PC-9 (cell line): ENCODE measurements around the gene SH3RF3. TPM values are rescaled to one million over a fixed set of nuclear protein-coding genes. Genes with fewer than 3 reads are reported as not detected.

Source experiments
- BruUV-seq: library from RNA; stranded (reverse); fragments of 400-500 nt; replicated peaks from 2 replicates; lab custom pipeline; 2021; lab: Mats Ljungman, UMichigan
- CTCF ChIA-PET: fragments of 300-600 bp; sonication (Branson Sonifier 250); formaldehyde crosslinking; loops from one replicate; lab custom pipeline; 2022; ENCODE audit warnings: antibody characterized with exemption; lab: Charles Lee
- POLR2A ChIA-PET: fragments of 300-600 bp; sonication (Branson Sonifier 250); formaldehyde crosslinking; loops from one replicate; lab custom pipeline; 2022; ENCODE audit warnings: antibody characterized with exemption; ENCODE audit not compliant: unreplicated experiment; lab: Charles Lee
- DNase-seq, 2 experiments: peaks; one replicate each; pipeline versions ENCODE4 v3.0.0 to v3.0.0-alpha.2; 2015 to 2022; ENCODE audit warnings: mixed read lengths in 1 of 2
- H2AFZ ChIP-seq: fragments of 200-600 bp; sonication (generic); 2 replicates; pipeline ENCODE4 v1.8.1; 2017; ENCODE audit warnings: antibody characterized with exemption
- H3F3A ChIP-seq: fragments of 200-600 bp; sonication (generic); 2 replicates; pipeline ENCODE4 v1.8.1; 2017; ENCODE audit warnings: antibody characterized with exemption, mild to moderate bottlenecking, low read depth; ENCODE audit not compliant: insufficient read depth
- H3K27ac ChIP-seq: fragments of 200-600 bp; sonication (generic); 2 replicates; pipeline ENCODE4 v1.6.1; 2016; ENCODE audit warnings: mixed run types
- H3K27me3 ChIP-seq: fragments of 200-600 bp; sonication (generic); 2 replicates; pipeline ENCODE4 v1.6.1; 2016; ENCODE audit warnings: low read depth, mixed run types; ENCODE audit not compliant: insufficient read depth
- H3K36me3 ChIP-seq: fragments of 200-600 bp; sonication (generic); 2 replicates; pipeline ENCODE4 v1.6.1; 2016; ENCODE audit warnings: low read depth, mixed run types
- H3K4me1 ChIP-seq: fragments of 200-600 bp; sonication (generic); replicated peaks from 2 replicates; pipeline ENCODE4 v1.6.1; 2016; ENCODE audit warnings: mixed run types; ENCODE audit not compliant: insufficient read depth
- H3K4me2 ChIP-seq: fragments of 200-600 bp; sonication (generic); 2 replicates; pipeline ENCODE4 v1.6.1; 2017; ENCODE audit warnings: mixed run types
- H3K4me3 ChIP-seq: fragments of 200-600 bp; sonication (generic); 2 replicates; pipeline ENCODE4 v1.6.1; 2016; ENCODE audit warnings: mixed run types
- H3K79me2 ChIP-seq: fragments of 200-600 bp; sonication (generic); 2 replicates; pipeline ENCODE4 v1.6.1; 2017; ENCODE audit warnings: low read depth, mixed run types
- H3K9me2 ChIP-seq: fragments of 200-600 bp; sonication (generic); 2 replicates; pipeline ENCODE4 v1.8.1; 2017; ENCODE audit warnings: mild to moderate bottlenecking; ENCODE audit not compliant: insufficient read depth
- H3K9me3 ChIP-seq: fragments of 200-600 bp; sonication (generic); 2 replicates; pipeline ENCODE4 v1.8.1; 2016; ENCODE audit warnings: low read depth; ENCODE audit not compliant: insufficient read depth
- H4K20me1 ChIP-seq: fragments of 200-600 bp; sonication (generic); 2 replicates; pipeline ENCODE4 v1.8.1; 2017; ENCODE audit not compliant: insufficient read depth
- EZH2 ChIP-seq: fragments of 200-600 bp; sonication (generic); IDR thresholded peaks from 2 replicates; pipeline ENCODE4 v1.8.0; 2017; ENCODE audit warnings: antibody characterized with exemption, low read depth
- intact Hi-C: fragments of 100-400 bp; cut with micrococcal nuclease; formaldehyde crosslinking; loops from one replicate; pipeline ENCODE4 v1.10.0; 2022; ENCODE audit not compliant: unreplicated experiment
- total RNA-seq: library from RNA; stranded (reverse); gene quantifications from 2 replicates; pipeline ENCODE4 v1.2.3, GENCODE V29; 2021
- TF ChIP-seq, protein P1 (sequence below): fragments of 200-600 bp; sonication (generic); conservative IDR thresholded peaks from 2 replicates; pipeline ENCODE4 v1.6.1; 2017; ENCODE audit warnings: mixed run types, antibody characterized with exemption, mild to moderate bottlenecking, moderate library complexity

Gene SH3RF3
- total RNA-seq, 1 experiment from 2014 or later, result 6.1 TPM

DNA sequence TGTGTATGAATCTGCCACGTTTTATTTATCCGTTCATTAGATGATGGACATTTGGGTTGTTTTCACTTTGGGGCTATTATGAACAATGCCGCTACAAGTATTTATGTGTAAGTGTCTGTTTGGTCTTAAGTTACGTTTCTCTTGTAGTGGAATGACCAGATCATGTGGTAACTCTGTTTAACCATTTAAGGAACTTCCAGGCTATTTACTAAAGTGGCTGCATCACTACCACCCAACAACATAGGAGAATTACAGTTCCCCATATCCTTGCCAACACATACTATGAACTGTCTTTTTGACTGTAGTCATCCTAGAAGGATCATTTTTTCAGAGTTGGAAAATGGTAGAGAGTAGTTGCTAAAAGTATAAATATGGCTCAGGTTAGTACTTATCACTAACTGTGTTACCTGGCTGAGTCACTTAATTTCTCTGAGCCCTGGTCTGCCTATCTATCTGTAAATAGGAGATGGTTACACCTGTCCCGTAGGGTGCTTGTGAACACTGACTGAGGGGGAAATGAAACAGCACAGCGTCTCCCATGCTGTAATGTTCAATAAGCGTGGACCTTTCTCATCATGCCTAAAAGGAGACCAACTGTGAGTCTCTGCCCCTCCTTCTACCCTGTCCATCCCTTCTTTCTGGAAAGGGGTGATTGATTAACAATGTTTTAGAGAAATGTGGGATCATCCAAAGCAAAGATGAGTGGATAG is 103.1 kb downstream of the SH3RF3 start:
- H4K20me1 ChIP-seq, result no peaks in the 10 kb centered on the region
- H3K4me3 ChIP-seq, result no peak overlapping the region
- no peaks in the 10 kb centered on the region for H3K9me2 ChIP-seq
- intact Hi-C loops, result no loop called here
- H3K36me3 ChIP-seq, result 0 out of 2 replicates have a peak, but pooled peaks cover 3% of the 10 kb centered on the region
- no peak overlapping the region for H2AFZ ChIP-seq
- H3K4me1 ChIP-seq, result peaks cover 10% of the 10 kb centered on the region
- H3K79me2 ChIP-seq, result peaks cover 24% of the 10 kb centered on the region
- H3K4me2 ChIP-seq, result no peak overlapping the region
- 0 out of 2 replicates have a peak, but pooled peaks cover 7% of the 10 kb centered on the region for H3K9me3 ChIP-seq
- no peaks in the 10 kb centered on the region for H3K27me3 ChIP-seq
- TF ChIP-seq EZH2, result no peak
- TF ChIP-seq, protein P1, sequence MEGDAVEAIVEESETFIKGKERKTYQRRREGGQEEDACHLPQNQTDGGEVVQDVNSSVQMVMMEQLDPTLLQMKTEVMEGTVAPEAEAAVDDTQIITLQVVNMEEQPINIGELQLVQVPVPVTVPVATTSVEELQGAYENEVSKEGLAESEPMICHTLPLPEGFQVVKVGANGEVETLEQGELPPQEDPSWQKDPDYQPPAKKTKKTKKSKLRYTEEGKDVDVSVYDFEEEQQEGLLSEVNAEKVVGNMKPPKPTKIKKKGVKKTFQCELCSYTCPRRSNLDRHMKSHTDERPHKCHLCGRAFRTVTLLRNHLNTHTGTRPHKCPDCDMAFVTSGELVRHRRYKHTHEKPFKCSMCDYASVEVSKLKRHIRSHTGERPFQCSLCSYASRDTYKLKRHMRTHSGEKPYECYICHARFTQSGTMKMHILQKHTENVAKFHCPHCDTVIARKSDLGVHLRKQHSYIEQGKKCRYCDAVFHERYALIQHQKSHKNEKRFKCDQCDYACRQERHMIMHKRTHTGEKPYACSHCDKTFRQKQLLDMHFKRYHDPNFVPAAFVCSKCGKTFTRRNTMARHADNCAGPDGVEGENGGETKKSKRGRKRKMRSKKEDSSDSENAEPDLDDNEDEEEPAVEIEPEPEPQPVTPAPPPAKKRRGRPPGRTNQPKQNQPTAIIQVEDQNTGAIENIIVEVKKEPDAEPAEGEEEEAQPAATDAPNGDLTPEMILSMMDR, result no peak
- DNase-seq, result no peak
- H3K27ac ChIP-seq, result no peak overlapping the region
- POLR2A ChIA-PET, result no interaction called here
- CTCF ChIA-PET, result no interaction called here
- no TSS peak for BruUV-seq
- H3F3A ChIP-seq, result no peaks in the 10 kb centered on the region

DNA sequence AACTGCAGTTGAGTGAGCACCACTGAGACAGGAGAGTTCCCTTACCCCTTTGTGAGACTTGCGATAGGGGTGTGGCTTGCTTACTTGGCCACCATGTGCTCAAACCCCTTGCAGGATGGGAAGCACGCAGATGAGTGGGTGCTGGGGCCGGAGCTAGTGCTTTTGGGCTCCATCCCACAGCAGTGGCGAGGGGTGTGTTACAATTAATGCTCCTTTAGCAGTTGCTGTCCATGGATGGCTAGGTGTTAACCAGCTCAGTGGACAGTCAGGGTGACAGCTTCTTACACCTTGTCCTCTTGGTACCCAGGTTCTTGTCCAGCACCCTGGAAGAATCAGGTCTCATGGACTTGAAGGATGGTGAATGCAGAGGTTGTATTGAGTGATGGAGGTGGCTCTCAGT is 103.9 kb downstream of the SH3RF3 start:
- Histone ChIP-seq H3K27ac (no peak overlapping the region), H3F3A (peaks cover 6% of the 10 kb centered on the region), H3K27me3 (no peaks in the 10 kb centered on the region), H3K4me3 (no peak overlapping the region), H3K9me3 (0 out of 2 replicates have a peak, but pooled peaks cover 7% of the 10 kb centered on the region), H4K20me1 (no peaks in the 10 kb centered on the region), H3K4me1 (peaks cover 18% of the 10 kb centered on the region), H3K9me2 (no peaks in the 10 kb centered on the region), H3K36me3 (0 out of 2 replicates have a peak, but pooled peaks cover 3% of the 10 kb centered on the region), H3K4me2 (no peak overlapping the region), H3K79me2 (peaks cover 29% of the 10 kb centered on the region), H2AFZ (no peak overlapping the region)
- ChIA-PET POLR2A (no interaction called here), CTCF (no interaction called here)
- TF ChIP-seq EZH2, result no peak
- TF ChIP-seq, protein P1, result no peak
- no peak for DNase-seq
- no TSS peak for BruUV-seq
- intact Hi-C loops, result no loop called here

DNA sequence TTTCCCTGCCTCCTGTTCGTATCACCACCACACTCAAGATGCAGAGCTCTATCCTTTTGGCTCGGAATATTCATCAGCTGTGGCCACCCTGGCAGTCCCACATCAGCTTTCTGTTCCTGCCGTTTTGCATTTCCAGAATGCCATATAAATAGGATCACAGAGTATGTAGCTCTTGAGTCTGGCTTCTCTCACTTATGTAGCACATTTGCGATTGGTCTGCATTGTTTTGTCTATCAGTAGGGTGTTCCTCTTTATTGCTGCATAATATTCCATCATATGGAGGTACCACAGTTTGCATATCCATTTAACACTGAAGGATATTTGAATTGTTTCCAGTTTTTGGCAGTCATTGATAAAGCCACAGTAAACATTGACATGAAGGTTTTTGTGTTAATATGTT is 104.6 kb downstream of the SH3RF3 start:
- no peak for TF ChIP-seq EZH2
- TF ChIP-seq, protein P1, result no peak
- 0 out of 2 replicates have a peak, but pooled peaks cover 7% of the 10 kb centered on the region for H3K9me3 ChIP-seq
- H3K4me1 ChIP-seq, result peaks cover 25% of the 10 kb centered on the region
- POLR2A ChIA-PET, result no interaction called here
- 0 out of 2 replicates have a peak, but pooled peaks cover 3% of the 10 kb centered on the region for H3K36me3 ChIP-seq
- CTCF ChIA-PET, result no interaction called here
- no peaks in the 10 kb centered on the region for H3K9me2 ChIP-seq
- H2AFZ ChIP-seq, result no peak overlapping the region
- intact Hi-C loops, result no loop called here
- H3K27me3 ChIP-seq, result no peaks in the 10 kb centered on the region
- peaks cover 29% of the 10 kb centered on the region for H3K79me2 ChIP-seq
- no peak overlapping the region for H3K4me3 ChIP-seq
- H3K27ac ChIP-seq, result no peak overlapping the region
- no TSS peak for BruUV-seq
- no peaks in the 10 kb centered on the region for H4K20me1 ChIP-seq
- H3K4me2 ChIP-seq, result no peak overlapping the region
- peaks cover 12% of the 10 kb centered on the region for H3F3A ChIP-seq
- no peak for DNase-seq
